H9 (cell line): ENCODE results near the gene OMA1. TPM values are rescaled to one million over a fixed set of nuclear protein-coding genes. Genes with fewer than 3 reads are reported as not detected.

ENCODE experiments used
- DNase-seq: peaks from one replicate; pipeline ENCODE4 v3.0.0-alpha.2; 2017
- H2AFZ ChIP-seq: one replicate; pipeline ENCODE4 v1.6.1; 2013; ENCODE audit warnings: mild to moderate bottlenecking, low read length, control low read depth, moderate library complexity
- H2AK5ac ChIP-seq: 2 replicates; pipeline ENCODE4 v1.6.1; 2013; ENCODE audit warnings: low read length, control low read depth, mixed read lengths; ENCODE audit not compliant: insufficient read length
- H2BK120ac ChIP-seq: one replicate; pipeline ENCODE4 v1.6.1; 2013; ENCODE audit warnings: low read depth, mild to moderate bottlenecking, low read length, control low read depth, inconsistent platforms; ENCODE audit not compliant: poor library complexity, severe bottlenecking
- H2BK12ac ChIP-seq: 2 replicates; pipeline ENCODE4 v1.6.1; 2013; ENCODE audit warnings: low read length, control low read depth, mixed read lengths, low read depth; ENCODE audit not compliant: insufficient read length
- H2BK15ac ChIP-seq: 2 replicates; pipeline ENCODE4 v1.6.1; 2013; ENCODE audit warnings: low read depth, low read length, control low read depth
- H2BK20ac ChIP-seq: one replicate; pipeline ENCODE4 v1.6.1; 2013; ENCODE audit warnings: low read depth, mild to moderate bottlenecking, low read length, control low read depth, inconsistent platforms; ENCODE audit not compliant: poor library complexity, severe bottlenecking
- H2BK5ac ChIP-seq: 2 replicates; pipeline ENCODE4 v1.6.1; 2013; ENCODE audit warnings: low read length, control low read depth, mixed read lengths; ENCODE audit not compliant: insufficient read length
- H3K14ac ChIP-seq: 2 replicates; pipeline ENCODE4 v1.6.1; 2013; ENCODE audit warnings: low read length, control low read depth; ENCODE audit not compliant: insufficient read depth
- H3K18ac ChIP-seq: 2 replicates; pipeline ENCODE4 v1.6.1; 2013; ENCODE audit warnings: low read depth, mild to moderate bottlenecking, mixed read lengths, low read length, control low read depth; ENCODE audit not compliant: insufficient read length
- H3K23ac ChIP-seq: 2 replicates; pipeline ENCODE4 v1.6.1; 2013; ENCODE audit warnings: low read length, control low read depth, mixed read lengths, low read depth; ENCODE audit not compliant: insufficient read length
- H3K23me2 ChIP-seq: 2 replicates; pipeline ENCODE4 v1.6.1; 2013; ENCODE audit warnings: low read depth, mild to moderate bottlenecking, mixed read lengths, low read length, control low read depth; ENCODE audit not compliant: insufficient read length, poor library complexity, severe bottlenecking
- H3K27ac ChIP-seq: 2 replicates; pipeline ENCODE4 v1.5.1; 2013; ENCODE audit warnings: low read length, control low read depth, mixed read lengths, low read depth; ENCODE audit not compliant: insufficient read length
- H3K27me3 ChIP-seq: 2 replicates; pipeline ENCODE4 v1.6.1; 2013; ENCODE audit warnings: low read length, control low read depth, inconsistent platforms; ENCODE audit not compliant: insufficient read depth
- H3K4ac ChIP-seq: 2 replicates; pipeline ENCODE4 v1.6.1; 2013; ENCODE audit warnings: low read depth, mild to moderate bottlenecking, control low read depth, inconsistent platforms, low read length, moderate library complexity
- H3K4me1 ChIP-seq: 2 replicates; pipeline ENCODE4 v1.6.1; 2013; ENCODE audit warnings: low read length, control low read depth, inconsistent platforms; ENCODE audit not compliant: insufficient read depth
- H3K4me2 ChIP-seq: 2 replicates; pipeline ENCODE4 v1.6.1; 2013; ENCODE audit warnings: low read length, control low read depth, mixed read lengths; ENCODE audit not compliant: insufficient read length, insufficient read depth
- H3K56ac ChIP-seq: 2 replicates; pipeline ENCODE4 v1.6.1; 2013; ENCODE audit warnings: low read depth, mild to moderate bottlenecking, mixed read lengths, low read length, control low read depth; ENCODE audit not compliant: insufficient read length
- H3K79me1 ChIP-seq: 2 replicates; pipeline ENCODE4 v1.6.1; 2013; ENCODE audit warnings: low read depth, mild to moderate bottlenecking, moderate library complexity, low read length, control low read depth, inconsistent platforms; ENCODE audit not compliant: insufficient read depth, poor library complexity, severe bottlenecking
- H3K79me2 ChIP-seq: 2 replicates; pipeline ENCODE4 v1.6.1; 2013; ENCODE audit warnings: low read length, control low read depth, inconsistent platforms; ENCODE audit not compliant: insufficient read depth
- H3K9ac ChIP-seq: 2 replicates; pipeline ENCODE4 v1.6.1; 2013; ENCODE audit warnings: low read length, control low read depth, mixed read lengths; ENCODE audit not compliant: insufficient read length; ENCODE audit errors: extremely low read depth
- H3K9me3 ChIP-seq: one replicate; pipeline ENCODE4 v1.6.1; 2013; ENCODE audit warnings: low read depth, low read length, inconsistent platforms; ENCODE audit not compliant: control insufficient read depth
- H3T11ph ChIP-seq: one replicate; pipeline ENCODE4 v1.6.1; 2013; ENCODE audit warnings: mild to moderate bottlenecking, low read length, control low read depth, inconsistent platforms
- H4K20me1 ChIP-seq: one replicate; pipeline ENCODE4 v1.6.1; 2013; ENCODE audit not compliant: control insufficient read depth, insufficient read length, insufficient read depth
- H4K5ac ChIP-seq: 2 replicates; pipeline ENCODE4 v1.6.1; 2013; ENCODE audit warnings: low read depth, mild to moderate bottlenecking, mixed read lengths, low read length, control low read depth; ENCODE audit not compliant: insufficient read length
- H4K8ac ChIP-seq: replicated peaks from 2 replicates; pipeline ENCODE4 v1.6.1; 2013; ENCODE audit warnings: low read length, control low read depth, mixed read lengths, low read depth; ENCODE audit not compliant: insufficient read length
- H4K91ac ChIP-seq: 2 replicates; pipeline ENCODE4 v1.6.1; 2013; ENCODE audit warnings: low read depth, mild to moderate bottlenecking, moderate library complexity, mixed read lengths, low read length, control low read depth; ENCODE audit not compliant: insufficient read length
- H3K27ac Mint-ChIP-seq, 3 experiments: 2 replicates in 2 of 3; 3 replicates in 1 of 3; pipeline ENCODE4 v1.8.0; 2020 to 2021; ENCODE audit warnings: mixed read lengths in 3 of 3, mild to moderate bottlenecking in 1 of 3, moderate library complexity in 1 of 3
- H3K27me3 Mint-ChIP-seq: 2 replicates; pipeline ENCODE4 v1.8.0; 2021; ENCODE audit warnings: low read depth, mild to moderate bottlenecking, moderate library complexity, mixed read lengths
- H3K36me3 Mint-ChIP-seq, 3 experiments: 2 replicates in 2 of 3; 3 replicates in 1 of 3; pipeline ENCODE4 v1.8.0; 2020 to 2021; ENCODE audit warnings: low read depth in 3 of 3, mixed read lengths in 3 of 3; ENCODE audit not compliant: insufficient read depth in 1 of 3
- H3K4me1 Mint-ChIP-seq, 2 experiments: 2 replicates each; pipeline ENCODE4 v1.8.0; 2020; ENCODE audit warnings: mixed read lengths in 2 of 2
- H3K4me3 Mint-ChIP-seq, 2 experiments: 2 replicates in 1 of 2; 3 replicates in 1 of 2; pipeline ENCODE4 v1.8.0; 2020 to 2021; ENCODE audit warnings: mild to moderate bottlenecking in 2 of 2, mixed read lengths in 2 of 2, moderate library complexity in 1 of 2
- H3K9me3 Mint-ChIP-seq, 2 experiments: 2 replicates in 1 of 2; 3 replicates in 1 of 2; pipeline ENCODE4 v1.8.0; 2020; ENCODE audit warnings: mild to moderate bottlenecking in 2 of 2, mixed read lengths in 2 of 2, moderate library complexity in 1 of 2
- WGBS: extraction: QIAGEN DNeasy Blood & Tissue Kit; methylation state at CpG from one replicate; pipeline ENCODE4 v1.1.7; 2013; ENCODE audit warnings: missing lambda C conversion rate, low lambda C conversion rate, mixed read lengths; ENCODE audit not compliant: insufficient read length; ENCODE audit errors: extremely low coverage; 5-methylcytosine and 5-hydroxymethylcytosine counted together
- total RNA-seq: library from RNA; stranded (reverse); gene quantifications from 2 replicates; pipeline ENCODE4 v1.2.1, GENCODE V29; 2021
- TF ChIP-seq, protein P1 (sequence below): fragments of 200-600 bp; sonication (generic); conservative IDR thresholded peaks from 3 replicates; pipeline ENCODE4 v1.8.0; 2021; ENCODE audit warnings: antibody characterized with exemption, mild to moderate bottlenecking

OMA1 gene
- total RNA-seq, 1 experiment from 2014 or later = 12.9 TPM

- TF ChIP-seq, protein P1, sequence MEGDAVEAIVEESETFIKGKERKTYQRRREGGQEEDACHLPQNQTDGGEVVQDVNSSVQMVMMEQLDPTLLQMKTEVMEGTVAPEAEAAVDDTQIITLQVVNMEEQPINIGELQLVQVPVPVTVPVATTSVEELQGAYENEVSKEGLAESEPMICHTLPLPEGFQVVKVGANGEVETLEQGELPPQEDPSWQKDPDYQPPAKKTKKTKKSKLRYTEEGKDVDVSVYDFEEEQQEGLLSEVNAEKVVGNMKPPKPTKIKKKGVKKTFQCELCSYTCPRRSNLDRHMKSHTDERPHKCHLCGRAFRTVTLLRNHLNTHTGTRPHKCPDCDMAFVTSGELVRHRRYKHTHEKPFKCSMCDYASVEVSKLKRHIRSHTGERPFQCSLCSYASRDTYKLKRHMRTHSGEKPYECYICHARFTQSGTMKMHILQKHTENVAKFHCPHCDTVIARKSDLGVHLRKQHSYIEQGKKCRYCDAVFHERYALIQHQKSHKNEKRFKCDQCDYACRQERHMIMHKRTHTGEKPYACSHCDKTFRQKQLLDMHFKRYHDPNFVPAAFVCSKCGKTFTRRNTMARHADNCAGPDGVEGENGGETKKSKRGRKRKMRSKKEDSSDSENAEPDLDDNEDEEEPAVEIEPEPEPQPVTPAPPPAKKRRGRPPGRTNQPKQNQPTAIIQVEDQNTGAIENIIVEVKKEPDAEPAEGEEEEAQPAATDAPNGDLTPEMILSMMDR = no peak
- H2AFZ ChIP-seq = no peak overlapping the region
- peaks cover 43 to 46% of the 10 kb centered on the region in 2 experiments for H3K4me1 Mint-ChIP-seq
Observed at GRCh38 chr1:58570817-58571216, 24.3 kb upstream of the OMA1 start.

More at GRCh38 chr1:58570817-58571216, 24.3 kb upstream of the OMA1 start:
- DNase-seq = no peak
- no peaks in the 10 kb centered on the region for H3K79me2 ChIP-seq
- H3K9me3 Mint-ChIP-seq = peaks cover 0 to 1% of the 10 kb centered on the region in 2 experiments; a peak in 2 of 5 replicates
- no peak overlapping the region for H3K4me3 Mint-ChIP-seq
- H2BK12ac ChIP-seq = no peak overlapping the region
- no peak overlapping the region for H3K4me2 ChIP-seq
- H3K9ac ChIP-seq = no peak overlapping the region
- H4K5ac ChIP-seq = no peak overlapping the region
- no peak overlapping the region for H3K23ac ChIP-seq
- H3K36me3 Mint-ChIP-seq = peaks cover 0 to 2% (median 0%) of the 10 kb centered on the region in 3 experiments; a peak in 2 of 7 replicates
- H2AK5ac ChIP-seq = no peak overlapping the region
- H3K9me3 ChIP-seq = no peaks in the 10 kb centered on the region
- H3K14ac ChIP-seq = no peak overlapping the region; the same call in 1 of the 2 replicates
- H2BK15ac ChIP-seq = no peak overlapping the region
- no peaks in the 10 kb centered on the region for H3K79me1 ChIP-seq
- H4K20me1 ChIP-seq = no peaks in the 10 kb centered on the region
- no peaks in the 10 kb centered on the region for H3K23me2 ChIP-seq
- no peak overlapping the region for H4K91ac ChIP-seq
- whole genome bisulfite sequencing = no CpG with 5 or more reads among the region's 2 CpGs
- peaks cover 3% of the 10 kb centered on the region; the same call in 1 of the 2 replicates for H3K27me3 ChIP-seq
- no peak overlapping the region for H3K18ac ChIP-seq
- H3K27ac ChIP-seq = no peak overlapping the region
- no peak overlapping the region for H3K56ac ChIP-seq
- peaks cover 5% of the 10 kb centered on the region; the same call in 1 of the 2 replicates for H3K4me1 ChIP-seq
- no peak overlapping the region for H2BK120ac ChIP-seq
- H2BK5ac ChIP-seq = no peak overlapping the region
- H3K27ac Mint-ChIP-seq = no peak overlapping the region
- no peak overlapping the region for H3K4ac ChIP-seq
- H2BK20ac ChIP-seq = no peak overlapping the region
- no peak overlapping the region for H3T11ph ChIP-seq
- peaks cover 14% of the 10 kb centered on the region for H3K27me3 Mint-ChIP-seq
- no peak overlapping the region for H4K8ac ChIP-seq
